K562 (cell line): ENCODE data around the gene TTC9C. TPM values are rescaled to one million over a fixed set of nuclear protein-coding genes. Genes with fewer than 3 reads are reported as not detected.

Experiments
- ARID3A ChIP-seq: IDR thresholded peaks from 2 replicates; pipeline ENCODE4 v1.6.1; 2012; ENCODE audit warnings: low read depth, low read length, improper control_type of control experiment, borderline replicate concordance
- BCLAF1 ChIP-seq, 2 experiments: fragments of 450-650 bp in 1 of 2; IDR thresholded peaks; 2 replicates each; pipeline ENCODE4 v1.6.1; 2011 to 2017; ENCODE audit warnings: low read depth in 2 of 2, antibody characterized with exemption in 1 of 2, borderline replicate concordance in 1 of 2, low read length in 1 of 2, mild to moderate bottlenecking in 1 of 2, mixed read lengths in 1 of 2; ENCODE audit not compliant: control insufficient read depth in 1 of 2
- CTCFL ChIP-seq: IDR thresholded peaks from 2 replicates; pipeline ENCODE4 v1.6.1; 2011; ENCODE audit warnings: borderline replicate concordance, low read depth, mild to moderate bottlenecking, moderate library complexity, low read length; ENCODE audit not compliant: insufficient read depth, poor library complexity, severe bottlenecking
- EGR1 ChIP-seq: fragments of 450-650 bp; conservative IDR thresholded peaks from 2 replicates; pipeline ENCODE4 v1.6.1; 2017; ENCODE audit warnings: mild to moderate bottlenecking
- ETS1 ChIP-seq: conservative IDR thresholded peaks from 2 replicates; pipeline ENCODE4 v1.6.1; 2011; ENCODE audit warnings: low read depth, mild to moderate bottlenecking, low read length; ENCODE audit not compliant: control insufficient read depth
- FOS ChIP-seq: IDR thresholded peaks from 3 replicates; pipeline ENCODE4 v1.6.1; 2011; ENCODE audit not compliant: insufficient read length; ENCODE audit errors: extremely low read depth
- JUND ChIP-seq, 2 experiments: IDR thresholded peaks; 2 replicates in 1 of 2; 3 replicates in 1 of 2; pipeline ENCODE4 v1.6.1; 2011; ENCODE audit warnings: borderline replicate concordance in 2 of 2, low read depth in 2 of 2, low read length in 2 of 2, improper control_type of control experiment in 1 of 2, missing biosample characterization in 1 of 2, missing genetic modification characterization in 1 of 2, missing genetic modification reagents in 1 of 2
- MXI1 ChIP-seq: IDR thresholded peaks from 2 replicates; pipeline ENCODE4 v1.6.1; 2011; ENCODE audit warnings: low read depth, mild to moderate bottlenecking, improper control_type of control experiment, low read length
- PHF20 ChIP-seq: fragments of 450-650 bp; IDR thresholded peaks from 2 replicates; pipeline ENCODE4 v1.6.1; 2018; ENCODE audit not compliant: partially characterized antibody
- PHTF2 ChIP-seq: fragments of 250-450 bp; sonication (Bioruptor Pico); IDR thresholded peaks from 2 replicates; pipeline ENCODE4 v1.5.0; 2021; ENCODE audit warnings: mild to moderate bottlenecking
- PRMT5 ChIP-seq: sonication (generic); formaldehyde crosslinking; IDR thresholded peaks from 2 replicates; pipeline ENCODE4 v1.5.0; 2020; ENCODE audit warnings: missing genetic modification reagents
- RBM14 ChIP-seq: fragments of 200-400 bp; formaldehyde crosslinking; IDR thresholded peaks from 2 replicates; pipeline ENCODE4 v1.6.1; 2018; ENCODE audit warnings: low read depth, mild to moderate bottlenecking, low read length, moderate library complexity, borderline replicate concordance; ENCODE audit not compliant: insufficient read depth
- SRSF9 ChIP-seq: fragments of 200-400 bp; formaldehyde crosslinking; IDR thresholded peaks from 2 replicates; pipeline ENCODE4 v1.6.1; 2017; ENCODE audit warnings: low read depth, low read length, borderline replicate concordance
- ZNF146 ChIP-seq: IDR thresholded peaks from one replicate; pipeline ENCODE4 v1.6.1; 2018; ENCODE audit warnings: missing compliant biosample characterization; ENCODE audit not compliant: unreplicated experiment
- ZNF584 ChIP-seq: fragments of 200-800 bp; sonication (Bioruptor generic); IDR thresholded peaks from 2 replicates; pipeline ENCODE4 v1.6.1; 2016; ENCODE audit warnings: low read depth, mild to moderate bottlenecking, missing genetic modification characterization, missing compliant biosample characterization
- polyA plus RNA-seq, 8 experiments: library from polyadenylated mRNA; depleted of rRNA in 4 of 8; stranded (reverse) in 5 of 8; unstranded in 3 of 8; fragments of >200 nt; fragmentation: Nextera tagmentation in 2 of 8; fragmentation: Illumina TruSeq in 1 of 8; extraction: Ambion mirVana in 2 of 8; extraction: Trizol in 1 of 8; gene quantifications; 2 replicates each; pipeline versions ENCODE4 v1.2.1 to v1.2.3, GENCODE V29; 2011 to 2014; ENCODE audit warnings: inconsistent platforms in 1 of 8, missing spikeins in 1 of 8
- total RNA-seq, 7 experiments: library from RNA; depleted of rRNA in 6 of 7; stranded (reverse); fragments of >200 nt in 6 of 7; fragmentation: Illumina TruSeq in 2 of 7; extraction: Trizol in 2 of 7; gene quantifications; 2 replicates each; pipeline versions ENCODE4 v1.2.1 to v1.2.3, GENCODE V29; 2011 to 2021; ENCODE audit warnings: low replicate concordance in 1 of 7

The TTC9C gene
- total and polyA plus RNA-seq, 9 of the 15 experiments (the other 6 are each of a cell fraction or from before 2014, with no cell fraction given) = 32.8 to 59.0 (median 37.1) TPM

- no peak for TF ChIP-seq BCLAF1 (IDR thresholded peaks at IDR 0.05; ENCODE audit: borderline replicate concordance in 1 of 2, control insufficient read depth in 1 of 2, low read depth in 2 of 2, low read length in 1 of 2)
- TF ChIP-seq MXI1 = peak; percentile 48
- TF ChIP-seq EGR1 = peak; percentile 72
- peak; percentile 1 for TF ChIP-seq ZNF146 (CRISPR knock-in tag)
- no peak for TF ChIP-seq ZNF584
- TF ChIP-seq JUND (IDR thresholded peaks at IDR 0.05; ENCODE audit: borderline replicate concordance, low read depth, low read length) = peak; percentile 57; the same call in 1 of the 2 replicates
- no peak; the same call in 2 of the 3 replicates for TF ChIP-seq JUND (tag; IDR thresholded peaks at IDR 0.05; ENCODE audit: borderline replicate concordance, low read depth, low read length)
- no peak for TF ChIP-seq SRSF9
- TF ChIP-seq FOS = no peak
- peak; percentile 15 for TF ChIP-seq PHF20
- TF ChIP-seq RBM14 = no peak
- TF ChIP-seq ARID3A = 0 out of 2 replicates have a peak, but pooled peaks have one; percentile 5
- TF ChIP-seq PRMT5 (CRISPR knock-in tag) = no peak
- peak; percentile 93 for TF ChIP-seq CTCFL
- TF ChIP-seq PHTF2 (CRISPR knock-in tag) = no peak
- TF ChIP-seq ETS1 = peak; percentile 11
Measured at GRCh38 chr11:62786318-62787004, 58.2 kb downstream of the TTC9C start (continued).
